GM19035 (cell line): ENCODE results near the gene C1RL.

Experiments used
- ATAC-seq: cut with Tn5 transposase; IDR thresholded peaks from one replicate; pipeline ENCODE4 v1.9.1; 2021; ENCODE audit not compliant: unreplicated experiment

Gene C1RL

GRCh38 chr12:7108796-7109571 lies at the start of gene C1RL:
TSS of gene C1RL (minus strand) at chr12:7109214. CDS start at chr12:7109180, 34 bp downstream.
- ATAC-seq: peak; percentile 40

GRCh38 chr12:7157391-7157790 lies 48.4 kb upstream of the C1RL start:
- ATAC-seq: no peak

GRCh38 chr12:7156259-7157197 lies 47.5 kb upstream of the C1RL start:
- no peak for ATAC-seq

GRCh38 chr12:7155471-7156034 lies 46.5 kb upstream of the C1RL start:
- ATAC-seq: no peak

- no peak for ATAC-seq
Measured at GRCh38 chr12:7154901-7155470, 46.0 kb upstream of the C1RL start.

GRCh38 chr12:7154042-7154441 lies 45.0 kb upstream of the C1RL start:
- ATAC-seq: no peak

- no peak for ATAC-seq
Measured at GRCh38 chr12:7152818-7153217, 43.8 kb upstream of the C1RL start.

GRCh38 chr12:7151532-7151931 lies 42.5 kb upstream of the C1RL start:
- ATAC-seq: no peak

- ATAC-seq: no peak
Measured at GRCh38 chr12:7150841-7151240, 41.8 kb upstream of the C1RL start.

GRCh38 chr12:7150356-7150755 lies 41.3 kb upstream of the C1RL start:
- ATAC-seq: no peak

DNA sequence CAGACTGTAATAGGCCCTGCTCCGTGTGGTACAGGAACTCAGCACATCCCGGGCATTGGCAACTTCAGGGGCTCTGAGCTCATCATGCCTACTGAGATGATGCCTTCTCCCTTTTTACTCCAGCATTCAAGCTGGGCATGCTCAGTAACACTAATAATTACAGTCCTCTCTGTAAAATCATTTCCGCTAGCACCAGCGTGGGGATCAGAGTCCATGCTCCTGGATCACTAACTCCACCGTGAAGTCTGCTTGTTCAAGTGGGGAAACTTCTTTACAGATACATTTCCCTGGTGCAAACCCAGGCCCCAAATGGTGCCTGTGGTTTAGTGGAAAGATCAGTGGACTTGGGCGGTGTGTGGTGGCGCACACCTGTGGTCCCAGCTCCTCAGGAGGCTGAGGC lies 37.9 kb upstream of the C1RL start:
- no peak for ATAC-seq

GRCh38 chr12:7146228-7146627 lies 37.2 kb upstream of the C1RL start:
- no peak for ATAC-seq

GRCh38 chr12:7145671-7146070 lies 36.7 kb upstream of the C1RL start:
- ATAC-seq: no peak

DNA sequence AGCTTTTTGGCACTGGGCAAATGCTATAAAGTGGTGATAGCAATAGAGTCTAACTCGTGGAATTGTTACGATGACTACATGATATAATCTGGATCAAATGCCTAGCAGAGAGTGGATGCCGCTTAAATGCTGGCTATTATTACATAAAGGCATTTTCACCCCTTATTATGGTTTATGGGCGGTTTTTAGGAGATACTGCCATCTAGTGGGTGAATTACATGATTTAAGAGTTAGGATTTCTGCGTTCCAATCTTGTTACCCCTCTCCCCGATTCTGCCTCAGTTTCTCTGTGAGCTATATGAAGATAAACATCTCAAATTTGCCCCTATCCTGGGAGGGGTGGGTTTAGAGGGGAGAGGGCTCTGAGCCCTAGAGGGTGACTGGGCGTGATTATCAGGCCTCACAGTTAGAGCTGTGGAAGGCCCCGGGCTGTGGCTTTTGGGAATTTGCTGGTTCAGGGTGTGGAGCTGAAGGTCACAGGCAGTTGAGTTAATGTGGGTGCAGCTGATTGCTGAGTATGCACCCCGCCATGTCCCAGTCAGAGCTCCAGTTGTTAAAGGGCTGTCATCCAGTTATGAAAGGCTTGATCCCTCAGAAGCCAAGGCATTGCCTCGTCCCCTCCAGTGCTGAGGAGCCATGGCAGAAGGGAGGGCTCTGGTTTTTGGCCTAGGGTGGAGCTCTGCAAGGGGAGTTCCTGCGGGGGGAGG lies 35.6 kb upstream of the C1RL start:
- ATAC-seq: no peak

- no peak for ATAC-seq
Measured at GRCh38 chr12:7143564-7143963, 34.5 kb upstream of the C1RL start.

DNA sequence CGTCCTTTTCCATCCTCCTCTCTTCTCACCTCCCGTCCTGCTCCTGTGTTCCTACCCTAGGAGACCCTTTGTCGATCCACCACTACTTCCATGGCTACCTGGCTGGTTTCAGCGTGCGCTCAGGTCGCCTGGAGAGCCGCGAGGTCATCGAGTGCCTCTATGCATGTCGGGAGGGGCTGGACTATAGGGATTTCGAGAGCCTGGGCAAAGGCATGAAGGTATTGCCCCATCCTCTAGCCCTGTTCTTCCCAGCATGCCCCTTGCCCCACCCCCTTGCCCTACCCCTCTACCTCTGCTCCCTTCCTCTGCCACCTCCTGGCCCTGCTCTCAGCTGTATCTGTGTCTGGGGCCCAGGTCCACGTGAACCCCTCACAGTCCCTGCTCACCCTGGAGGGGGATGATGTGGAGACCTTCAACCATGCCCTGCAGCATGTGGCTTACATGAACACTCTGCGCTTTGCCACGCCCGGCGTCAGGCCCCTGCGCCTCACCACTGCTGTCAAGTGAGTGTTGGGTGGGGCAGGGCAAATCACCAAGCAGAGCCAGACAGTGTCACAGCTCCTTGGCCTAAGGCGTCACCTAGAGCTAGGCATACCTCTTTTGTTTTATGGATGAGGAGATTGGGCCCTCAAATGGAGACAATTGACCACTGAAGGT lies 33.9 kb upstream of the C1RL start:
- no peak for ATAC-seq

DNA sequence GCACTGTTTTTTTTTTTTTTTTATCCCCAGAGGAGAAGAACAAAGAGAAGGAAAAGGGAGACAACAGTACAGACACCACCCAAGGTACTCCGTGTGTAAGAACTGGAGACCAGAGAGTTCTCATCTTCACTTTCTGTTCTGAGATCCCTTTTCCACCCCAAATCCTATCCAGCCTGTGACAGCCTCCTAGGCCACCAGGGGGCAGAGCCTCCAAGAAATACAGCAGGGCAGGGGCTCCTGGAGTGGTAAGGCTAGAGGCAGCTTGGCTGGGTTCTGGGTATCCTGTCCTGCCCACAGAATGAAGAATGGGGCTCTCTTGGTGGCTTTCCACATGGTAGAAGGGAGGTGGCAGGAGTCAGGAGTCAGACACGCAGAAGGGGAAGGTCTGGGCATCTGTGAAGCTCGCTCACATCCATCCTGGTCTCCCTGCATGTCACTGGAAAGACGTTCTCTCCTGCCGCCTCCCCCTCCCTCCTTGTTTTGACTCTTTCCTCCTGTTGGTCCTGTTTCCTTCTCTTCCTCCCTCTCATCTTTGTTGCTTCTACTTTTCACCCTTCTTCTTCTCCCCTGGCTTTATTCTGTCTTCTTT lies 33.1 kb upstream of the C1RL start:
- ATAC-seq: no peak

DNA sequence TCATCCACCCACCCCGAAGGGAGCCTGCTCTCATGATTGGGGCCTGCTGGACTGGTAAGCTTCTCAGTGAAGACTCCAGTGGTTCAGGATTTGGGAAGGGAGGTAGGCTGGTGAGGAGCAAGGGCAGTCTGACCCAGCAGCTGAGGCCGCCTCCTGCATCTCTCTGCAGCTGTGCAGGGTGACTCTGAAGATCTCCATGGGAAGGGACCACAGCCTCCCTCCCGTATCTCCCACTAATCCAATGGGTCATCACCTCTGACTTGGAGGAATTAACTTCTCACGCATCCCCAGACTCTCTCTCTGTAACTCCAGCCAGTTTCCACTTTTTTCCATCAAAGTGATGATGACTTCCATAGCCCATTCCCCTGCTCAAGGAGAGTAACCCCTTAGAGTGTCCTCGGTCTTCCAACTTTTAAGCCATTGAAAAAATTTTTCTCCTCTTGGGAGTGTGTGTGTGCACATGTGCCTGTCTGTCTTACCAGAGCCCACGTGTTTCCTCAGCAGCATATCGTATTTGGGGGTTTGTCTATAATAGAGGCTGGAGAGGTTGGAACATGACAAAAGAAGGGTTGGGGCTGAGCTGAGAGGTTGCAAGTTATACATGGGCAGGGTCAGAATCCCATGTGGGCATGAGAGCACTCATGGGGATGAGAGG lies 32.5 kb upstream of the C1RL start:
- no peak for ATAC-seq

GRCh38 chr12:7139200-7139599 lies 30.2 kb upstream of the C1RL start:
- no peak for ATAC-seq
